ENCODE measurements around the gene CLDN34.

GRCh38 chrX:9983846-9984245, 16.7 kb downstream of the CLDN34 start:
- TF ChIP-seq ARNTL (CRISPR knock-in tag; IDR thresholded peaks at IDR 0.05; ENCODE audit: borderline replicate concordance, low read depth) (no peak), CSRNP3 (CRISPR knock-in tag; IDR thresholded peaks at IDR 0.05) (no peak), ZFP30 (CRISPR knock-in tag; IDR thresholded peaks at IDR 0.05) (no peak), ISL1 (CRISPR knock-in tag; IDR thresholded peaks at IDR 0.05) (no peak), ZFP3 (CRISPR knock-in tag; IDR thresholded peaks at IDR 0.05) (no peak), PATZ1 (CRISPR knock-in tag; IDR thresholded peaks at IDR 0.05; ENCODE audit: borderline replicate concordance) (no peak), ZC3H10 (CRISPR knock-in tag; IDR thresholded peaks at IDR 0.05) (no peak), BACH2 (CRISPR knock-in tag; IDR thresholded peaks at IDR 0.05; ENCODE audit: borderline replicate concordance) (no peak), ZNF565 (CRISPR knock-in tag; conservative IDR thresholded peaks at IDR 0.05; ENCODE audit: low read depth) (no peak), CREB5 (CRISPR knock-in tag; IDR thresholded peaks at IDR 0.05; ENCODE audit: low read depth) (no peak), ZNF8 (CRISPR knock-in tag; IDR thresholded peaks at IDR 0.05) (no peak), RARB (CRISPR knock-in tag; IDR thresholded peaks at IDR 0.05) (no peak), TOX (CRISPR knock-in tag; IDR thresholded peaks at IDR 0.05; ENCODE audit: borderline replicate concordance) (no peak)

All from SK-N-SH treated with all-trans-retinoic acid at 6 μM for 48 hours (cell line).